Effector memory CD4-positive, alpha-beta T cell (primary cell): ENCODE measurements around the gene UGT3A2.

Source experiments
- DNase-seq, 3 donors: peaks; one replicate each; pipeline ENCODE4 v3.0.0-alpha.2; 2020
- H3K27ac ChIP-seq: 2 replicates; pipeline ENCODE4 v1.7.0; 2013; ENCODE audit warnings: mild to moderate bottlenecking, low read length, moderate library complexity; ENCODE audit not compliant: insufficient read depth, poor library complexity, severe bottlenecking
- H3K27me3 ChIP-seq: replicated peaks from 2 replicates; pipeline ENCODE4 v1.7.0; 2013; ENCODE audit warnings: mild to moderate bottlenecking, low read length; ENCODE audit not compliant: insufficient read depth, control insufficient read depth, poor library complexity, severe bottlenecking
- H3K36me3 ChIP-seq: 2 replicates; pipeline ENCODE4 v1.7.0; 2013; ENCODE audit warnings: mild to moderate bottlenecking, low read length, moderate library complexity; ENCODE audit not compliant: control insufficient read depth, insufficient read depth
- H3K4me1 ChIP-seq: 2 replicates; pipeline ENCODE4 v1.7.0; 2013; ENCODE audit warnings: low read length, mild to moderate bottlenecking; ENCODE audit not compliant: control insufficient read depth, insufficient read depth, poor library complexity, severe bottlenecking
- H3K4me3 ChIP-seq: 2 replicates; pipeline ENCODE4 v1.7.0; 2013; ENCODE audit warnings: low read length, low read depth, mild to moderate bottlenecking; ENCODE audit not compliant: insufficient read depth, poor library complexity, severe bottlenecking
- H3K9me3 ChIP-seq: 2 replicates; pipeline ENCODE4 v1.7.0; 2013; ENCODE audit warnings: mild to moderate bottlenecking, low read length, moderate library complexity; ENCODE audit not compliant: control insufficient read depth

UGT3A2 gene

GRCh38 chr5:35988529-35988928 lies 78.2 kb downstream of the UGT3A2 start:
- Histone ChIP-seq H3K27ac (no peak overlapping the region), H3K4me1 (no peaks in the 10 kb centered on the region), H3K9me3 (no peaks in the 10 kb centered on the region), H3K27me3 (no peaks in the 10 kb centered on the region), H3K36me3 (no peaks in the 10 kb centered on the region), H3K4me3 (no peak overlapping the region)
- DNase-seq, result no peak

- Histone ChIP-seq H3K9me3 (no peaks in the 10 kb centered on the region), H3K4me1 (no peaks in the 10 kb centered on the region), H3K4me3 (no peak overlapping the region), H3K27ac (no peak overlapping the region), H3K27me3 (no peaks in the 10 kb centered on the region), H3K36me3 (no peaks in the 10 kb centered on the region)
- no peak for DNase-seq
Measured at GRCh38 chr5:35987776-35988175, 78.9 kb downstream of the UGT3A2 start.
